HG02763 (cell line): ENCODE data around the gene FLRT3.

Experiments
- ATAC-seq: cut with Tn5 transposase; IDR thresholded peaks from one replicate; pipeline ENCODE4 v1.9.1; 2021; ENCODE audit warnings: mild to moderate bottlenecking, moderate library complexity; ENCODE audit not compliant: unreplicated experiment

The FLRT3 gene

DNA sequence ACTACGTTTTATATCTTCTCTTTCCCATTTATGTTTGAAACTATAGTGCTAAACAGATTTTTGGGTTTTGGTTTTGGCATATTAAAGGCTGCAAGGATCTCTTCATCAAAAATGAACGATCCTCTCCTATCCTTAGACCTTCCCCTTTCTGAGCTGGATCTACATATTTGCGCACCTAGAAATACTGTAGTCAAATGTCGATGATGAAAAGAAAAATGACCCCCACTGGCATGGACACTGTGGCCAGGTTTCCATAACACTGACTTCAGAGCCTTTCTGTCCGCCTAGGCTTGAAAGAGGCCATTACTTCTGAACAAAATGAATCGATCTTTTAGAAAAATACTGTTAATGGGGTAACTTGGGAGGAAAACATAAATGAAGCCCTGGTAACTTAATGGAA is 5.8 kb downstream of the FLRT3 start:
- ATAC-seq = no peak

- no peak for ATAC-seq
Measured at GRCh38 chr20:14319704-14320103, 17.7 kb downstream of the FLRT3 start.

DNA sequence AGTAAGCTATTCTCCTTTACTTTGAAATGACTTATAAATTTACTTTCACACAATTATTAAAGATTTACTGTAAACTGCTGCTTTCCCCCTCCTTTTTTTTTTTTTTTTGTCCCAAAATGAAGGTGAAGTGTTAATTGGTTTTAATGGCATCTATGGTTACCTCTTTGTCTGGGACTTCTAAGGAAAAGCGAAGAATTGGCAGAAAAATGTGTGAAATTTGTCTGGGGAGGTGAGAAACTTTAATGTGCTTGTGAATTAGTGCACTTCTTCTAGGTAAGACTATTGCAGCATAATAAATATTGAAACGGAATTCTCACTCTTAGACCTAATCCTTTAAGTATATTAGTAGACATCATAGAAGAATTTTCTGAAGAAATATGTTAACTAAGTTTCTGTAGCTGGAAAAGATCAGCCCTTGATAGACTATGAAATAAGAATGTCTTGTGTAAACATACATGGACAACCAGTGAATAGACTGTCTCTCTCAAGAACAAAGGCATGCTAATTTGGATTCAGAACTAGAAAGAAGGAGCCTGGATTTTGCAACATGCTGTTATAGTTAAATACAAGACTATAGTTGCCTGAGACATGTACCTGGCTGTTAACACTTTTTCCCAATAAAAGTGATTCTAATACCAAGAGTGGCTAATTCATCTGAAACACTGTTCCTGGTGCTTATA is 23.9 kb downstream of the FLRT3 start:
- no peak for ATAC-seq

GRCh38 chr20:14312001-14312400 is 25.4 kb downstream of the FLRT3 start:
- ATAC-seq = no peak

DNA sequence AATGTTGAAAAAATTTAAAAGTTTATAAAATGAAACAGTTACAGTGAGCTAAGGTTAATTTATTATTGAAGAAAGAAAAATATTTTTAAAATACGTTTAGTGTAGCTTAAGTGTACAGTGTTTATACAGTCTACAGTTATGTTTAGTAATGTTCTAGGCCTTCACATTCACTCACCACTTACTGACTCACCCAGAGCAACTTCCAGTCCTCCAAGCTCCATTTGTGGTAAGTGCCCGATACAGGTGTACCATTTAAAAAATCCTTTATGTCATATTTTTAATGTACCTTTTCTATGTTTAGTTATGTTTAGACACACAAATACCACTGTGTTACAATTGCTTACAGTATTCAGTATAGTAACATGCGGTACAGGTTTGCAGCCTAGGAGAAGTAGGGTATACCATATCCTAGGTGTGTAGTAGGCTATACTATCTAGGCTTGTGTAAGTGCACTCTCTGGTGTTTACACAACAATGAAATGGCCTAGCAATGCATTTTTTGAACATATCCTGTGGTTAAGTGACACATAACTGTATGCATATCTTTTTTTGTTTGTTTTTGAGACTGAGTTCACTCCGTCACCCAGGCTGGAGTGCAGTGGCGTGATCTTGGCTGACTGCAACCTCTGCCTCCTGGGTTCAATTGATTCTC is 26.3 kb downstream of the FLRT3 start:
- no peak for ATAC-seq

GRCh38 chr20:14307956-14308355 is 29.5 kb downstream of the FLRT3 start:
- no peak for ATAC-seq

- ATAC-seq = no peak
Measured at GRCh38 chr20:14304472-14304871, 32.9 kb downstream of the FLRT3 start.

DNA sequence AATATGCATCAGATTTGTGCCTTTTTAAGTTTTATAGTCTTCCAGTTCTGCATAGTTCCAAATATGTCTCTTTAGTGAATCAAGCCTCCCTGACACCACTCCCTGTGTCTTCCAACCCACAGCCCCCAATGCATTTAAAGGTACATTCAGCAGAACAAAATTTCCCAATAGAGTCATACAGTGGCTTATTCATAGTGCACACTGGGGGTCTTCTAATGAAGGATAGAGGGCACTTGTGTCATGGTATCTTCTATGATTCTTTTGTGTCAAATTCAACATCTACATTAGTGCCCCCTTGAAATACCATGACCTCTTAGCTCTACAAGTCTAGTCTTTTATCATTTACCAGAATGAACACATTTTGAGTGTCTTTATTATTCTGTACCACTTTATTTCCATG is 33.8 kb downstream of the FLRT3 start:
- no peak for ATAC-seq

DNA sequence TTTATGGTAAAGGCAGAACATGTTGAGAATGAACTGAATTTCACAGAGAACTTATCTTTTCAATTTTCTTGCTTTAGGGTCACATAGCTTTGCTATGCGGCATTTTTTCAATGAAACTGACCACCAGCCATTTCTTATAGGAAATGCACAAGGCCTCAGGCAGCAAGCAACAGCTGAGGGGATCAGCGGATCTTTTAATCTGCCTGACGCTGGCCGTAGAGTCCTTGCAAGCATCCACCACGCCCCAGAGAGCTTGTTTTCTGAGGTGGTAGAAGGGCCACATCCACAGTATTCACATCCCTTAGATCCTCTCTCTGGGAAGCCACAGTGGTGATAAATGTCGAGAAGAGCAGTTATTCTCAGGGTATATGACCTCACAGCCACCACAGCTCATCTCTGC is 34.3 kb downstream of the FLRT3 start:
- no peak for ATAC-seq

DNA sequence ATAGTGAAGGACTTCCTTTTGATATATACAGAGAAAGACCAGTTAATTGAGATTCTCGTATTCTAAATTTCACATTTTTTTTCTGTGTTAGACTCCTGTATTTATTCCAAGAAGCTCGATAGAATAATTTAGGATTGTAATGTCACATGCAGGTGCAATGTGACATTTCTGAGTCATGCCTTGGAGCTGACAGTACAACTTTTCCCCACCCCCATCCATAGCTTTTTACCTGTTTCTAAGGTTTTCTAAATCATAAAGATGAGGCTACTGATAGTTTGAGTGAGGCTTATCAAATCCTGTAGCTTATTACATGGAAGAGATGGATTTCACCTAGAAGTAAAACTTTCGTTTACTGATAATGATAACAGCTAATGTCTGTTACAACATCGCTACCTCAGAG is 37.6 kb downstream of the FLRT3 start:
- ATAC-seq = no peak

DNA sequence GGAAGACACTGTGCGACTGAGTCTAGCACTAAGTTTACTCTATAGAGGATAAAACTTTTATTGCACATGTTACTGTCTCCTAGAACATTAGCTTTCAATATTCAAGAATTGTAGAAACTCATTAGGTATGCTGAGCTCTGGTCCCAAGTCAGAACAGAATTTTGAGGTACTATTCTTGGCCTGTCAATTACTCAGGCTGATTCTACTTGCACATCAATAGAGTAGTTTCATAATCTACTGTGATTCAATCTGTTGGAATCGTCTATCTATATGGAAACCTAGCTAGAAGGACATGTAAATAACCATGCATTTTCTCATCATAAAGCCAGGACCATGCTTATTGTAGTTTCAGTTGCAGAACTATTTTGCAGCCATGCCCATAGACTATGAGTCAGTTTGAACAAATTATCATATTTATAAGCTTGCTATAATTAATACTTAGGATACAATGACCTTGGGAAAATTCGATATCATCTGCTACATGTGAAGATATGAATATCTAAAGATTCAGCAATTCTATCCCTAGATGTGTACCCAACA is 41.6 kb downstream of the FLRT3 start:
- no peak for ATAC-seq

GRCh38 chr20:14295238-14295637 is 42.2 kb downstream of the FLRT3 start:
- ATAC-seq = no peak

- no peak for ATAC-seq
Measured at GRCh38 chr20:14291502-14291901, 45.9 kb downstream of the FLRT3 start.

DNA sequence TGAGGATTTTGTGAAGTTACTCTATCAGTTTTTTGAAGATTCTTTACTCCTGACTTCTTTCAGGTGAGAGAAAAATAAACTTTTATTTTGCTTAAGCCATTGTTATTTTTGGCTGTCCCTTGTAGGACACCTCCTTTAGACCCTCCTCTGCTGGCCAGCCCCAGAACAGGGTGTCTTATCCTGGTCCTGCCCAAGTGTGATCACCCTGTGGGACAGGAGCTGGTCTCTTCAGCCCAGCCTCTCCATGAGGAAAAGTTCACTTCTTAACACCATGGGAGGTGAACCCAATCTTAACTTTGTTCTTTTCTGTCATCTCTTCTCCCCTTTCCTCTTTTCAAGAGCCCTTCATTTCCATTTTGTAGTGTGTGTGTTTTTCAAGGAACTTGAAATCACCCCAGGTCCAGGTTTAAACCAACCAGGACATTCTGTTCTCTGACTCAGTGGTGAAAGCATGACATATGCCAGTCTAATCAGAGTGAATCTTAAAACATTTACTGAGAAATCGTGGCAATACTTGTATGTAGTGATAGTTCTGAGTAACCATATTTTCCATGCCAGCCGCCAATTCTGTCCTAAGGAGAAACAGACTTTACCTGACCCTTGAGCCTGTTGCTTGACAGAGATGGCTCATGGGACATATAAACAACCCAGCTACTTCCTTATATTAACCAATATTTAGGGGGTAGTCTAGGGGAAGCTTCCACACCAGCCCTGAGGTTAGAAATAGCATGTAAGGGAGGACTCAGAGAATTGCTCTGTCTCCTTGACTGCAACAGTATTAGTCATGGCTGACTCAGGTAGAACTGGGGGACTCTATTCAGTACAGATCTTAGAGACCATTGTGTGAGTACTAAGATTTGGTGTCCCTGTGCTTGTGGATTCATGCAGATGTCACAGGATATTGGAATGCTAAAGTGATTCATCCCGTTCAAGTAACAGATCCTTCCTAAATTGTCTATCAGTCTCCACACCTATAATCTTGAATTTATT is 48.8 kb downstream of the FLRT3 start:
- no peak for ATAC-seq

- no peak for ATAC-seq
Measured at GRCh38 chr20:14284443-14284842, 53.0 kb downstream of the FLRT3 start.

- ATAC-seq = no peak
Measured at GRCh38 chr20:14282140-14282539, 55.3 kb downstream of the FLRT3 start.
